Measurements from ENCODE around the gene DAAM2.

The DAAM2 gene

DNA sequence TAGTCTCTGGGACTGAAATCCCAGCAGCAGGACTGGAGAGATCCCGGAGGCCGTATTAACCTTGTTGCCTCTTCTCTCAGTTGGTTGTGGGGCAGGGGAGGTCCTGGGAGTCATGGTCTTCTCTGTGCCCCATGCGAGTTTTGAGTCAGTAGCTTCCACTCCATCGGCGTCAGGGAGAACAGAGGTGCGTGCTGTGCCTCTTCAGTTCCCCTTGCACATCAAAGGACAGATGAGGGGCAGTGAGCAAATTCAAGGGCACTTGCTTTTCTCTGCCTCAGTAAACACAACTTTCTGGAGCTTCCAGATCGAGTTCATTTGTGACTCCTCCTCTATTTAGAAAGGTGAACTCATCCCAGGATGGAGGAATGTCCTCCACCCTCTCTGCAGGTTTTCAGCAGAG is 93.5 kb downstream of the DAAM2 start:
- no peaks in the 10 kb centered on the region for H3K79me1 ChIP-seq (ENCODE audit: low read depth, low read length)
- H3K4me3 ChIP-seq (ENCODE audit: low read length in 2 of 2) = no peak overlapping the region
- H2AK5ac ChIP-seq (ENCODE audit: low read depth, low read length) = no peak overlapping the region
- H3K4me2 ChIP-seq (ENCODE audit: insufficient read depth, low read length, poor library complexity, severe bottlenecking) = no peak overlapping the region
- H2AFZ ChIP-seq (ENCODE audit: low read length) = no peak overlapping the region
- WGBS, 2 donors (ENCODE audit: extremely low coverage in 2 of 2, insufficient read length in 2 of 2, insufficient replicate concordance in 1 of 2) = no CpG with 5 or more reads among the region's 7 CpGs
- no peaks in the 10 kb centered on the region for H3K9me3 ChIP-seq (replicated peaks in 1 of 2; ENCODE audit: control insufficient read depth in 2 of 2, insufficient read depth in 1 of 2, low read depth in 1 of 2, low read length in 2 of 2)
- no peak overlapping the region for H2BK120ac ChIP-seq (ENCODE audit: low read depth, low read length)
- H3K9ac ChIP-seq (ENCODE audit: low read depth, low read length, poor library complexity) = no peak overlapping the region
- no peak overlapping the region for H4K8ac ChIP-seq (ENCODE audit: low read depth, low read length)
- peak overlapping the region; percentile 73 for H3K18ac ChIP-seq (ENCODE audit: low read length)
- no peak overlapping the region for H3K27ac ChIP-seq (replicated peaks; ENCODE audit: low read length)
- DNase-seq (ENCODE audit: low spot score) = no peak
- H2BK12ac ChIP-seq (ENCODE audit: low read length) = no peak overlapping the region
- H3K27me3 ChIP-seq (ENCODE audit: control insufficient read depth in 3 of 3, insufficient read depth in 3 of 3, low read depth in 1 of 3, low read length in 3 of 3) = peaks cover 0 to 8% (median 0%) of the 10 kb centered on the region in 3 experiments
- peaks cover 0 to 8% of the 10 kb centered on the region in 2 donors for H3K4me1 ChIP-seq (ENCODE audit: control insufficient read depth in 2 of 2, insufficient read depth in 1 of 2, low read depth in 1 of 2, low read length in 2 of 2)
- no peak overlapping the region for H3K4ac ChIP-seq (ENCODE audit: low read length)
- no peak overlapping the region for H3K23ac ChIP-seq (ENCODE audit: low read depth, low read length, poor library complexity)
- no peak overlapping the region for H2BK15ac ChIP-seq (ENCODE audit: low read length)
- no peak overlapping the region for H3K14ac ChIP-seq (ENCODE audit: low read length)
- H4K91ac ChIP-seq (ENCODE audit: low read depth, low read length, poor library complexity) = no peak overlapping the region
- H2BK5ac ChIP-seq (ENCODE audit: low read length) = no peak overlapping the region
- H3K36me3 ChIP-seq (replicated peaks in 1 of 2; ENCODE audit: control insufficient read depth in 2 of 2, insufficient read depth in 2 of 2, low read length in 2 of 2) = no peaks in the 10 kb centered on the region

- no peak overlapping the region for H3K23ac ChIP-seq (ENCODE audit: low read depth, low read length, poor library complexity)
- H2BK120ac ChIP-seq (ENCODE audit: low read depth, low read length) = no peak overlapping the region
- H3K18ac ChIP-seq (ENCODE audit: low read length) = no peak overlapping the region
- H3K27me3 ChIP-seq (ENCODE audit: control insufficient read depth in 3 of 3, insufficient read depth in 3 of 3, low read depth in 1 of 3, low read length in 3 of 3) = peaks cover 0 to 8% (median 0%) of the 10 kb centered on the region in 3 experiments
- H3K9ac ChIP-seq (ENCODE audit: low read depth, low read length, poor library complexity) = no peak overlapping the region
- H4K8ac ChIP-seq (ENCODE audit: low read depth, low read length) = no peak overlapping the region
- H3K4me2 ChIP-seq (ENCODE audit: insufficient read depth, low read length, poor library complexity, severe bottlenecking) = no peak overlapping the region
- H3K27ac ChIP-seq (replicated peaks; ENCODE audit: low read length) = no peak overlapping the region
- H3K79me1 ChIP-seq (ENCODE audit: low read depth, low read length) = no peaks in the 10 kb centered on the region
- H3K36me3 ChIP-seq (replicated peaks in 1 of 2; ENCODE audit: control insufficient read depth in 2 of 2, insufficient read depth in 2 of 2, low read length in 2 of 2) = no peaks in the 10 kb centered on the region
- H3K4me3 ChIP-seq (ENCODE audit: low read length in 2 of 2) = no peak overlapping the region
- no peak for DNase-seq (ENCODE audit: low spot score)
- no peak overlapping the region for H3K4ac ChIP-seq (ENCODE audit: low read length)
- H3K9me3 ChIP-seq (replicated peaks in 1 of 2; ENCODE audit: control insufficient read depth in 2 of 2, insufficient read depth in 1 of 2, low read depth in 1 of 2, low read length in 2 of 2) = no peaks in the 10 kb centered on the region
- H4K91ac ChIP-seq (ENCODE audit: low read depth, low read length, poor library complexity) = no peak overlapping the region
- WGBS, 2 donors (ENCODE audit: extremely low coverage in 2 of 2, insufficient read length in 2 of 2, insufficient replicate concordance in 1 of 2) = no CpG with 5 or more reads among the region's 2 CpGs
- no peak overlapping the region for H2AFZ ChIP-seq (ENCODE audit: low read length)
- peaks cover 0 to 8% of the 10 kb centered on the region in 2 donors for H3K4me1 ChIP-seq (ENCODE audit: control insufficient read depth in 2 of 2, insufficient read depth in 1 of 2, low read depth in 1 of 2, low read length in 2 of 2)
- no peak overlapping the region for H2AK5ac ChIP-seq (ENCODE audit: low read depth, low read length)
- H2BK12ac ChIP-seq (ENCODE audit: low read length) = no peak overlapping the region
- H3K14ac ChIP-seq (ENCODE audit: low read length) = no peak overlapping the region
- no peak overlapping the region for H2BK15ac ChIP-seq (ENCODE audit: low read length)
- H2BK5ac ChIP-seq (ENCODE audit: low read length) = no peak overlapping the region
These were observed 94.7 kb downstream of the DAAM2 start for GRCh38 chr6:39886871-39887270.

DNA sequence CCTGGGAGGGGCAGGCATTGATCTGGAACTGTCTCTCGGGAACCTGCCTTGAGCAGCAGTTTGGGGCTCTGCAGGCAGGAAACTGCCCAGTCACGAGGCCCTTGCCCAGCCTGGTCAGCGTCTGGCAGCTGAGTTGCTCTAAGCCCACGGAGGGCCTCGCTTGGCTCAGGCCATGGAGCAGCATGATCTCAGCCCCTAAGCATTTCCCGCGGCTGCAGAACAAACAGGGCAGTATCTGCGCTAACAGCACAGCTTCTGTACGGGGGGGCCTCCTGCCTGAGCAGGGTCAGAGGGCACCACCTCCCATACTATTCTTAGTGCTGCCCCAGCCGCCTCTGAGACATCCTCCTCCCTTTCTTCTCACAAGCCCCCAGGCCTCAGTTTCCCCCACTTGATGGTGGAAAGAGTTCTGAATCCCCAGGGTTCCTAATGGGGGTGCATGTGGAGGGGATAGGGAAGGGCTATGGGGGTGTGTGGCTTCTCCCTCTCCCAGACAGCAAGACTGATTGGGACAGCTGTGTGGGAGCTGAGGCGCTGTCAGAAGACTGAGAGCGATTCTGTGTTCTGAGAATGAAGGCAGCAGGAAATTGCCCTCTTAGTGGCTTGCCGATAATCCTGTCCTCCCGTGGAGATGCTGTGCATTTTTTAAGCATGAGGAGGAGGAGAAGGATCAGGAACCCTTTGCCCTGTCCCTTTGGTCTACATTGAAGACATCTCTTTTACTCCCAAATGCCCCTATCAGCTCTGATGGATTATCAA is 95.7 kb downstream of the DAAM2 start:
- Histone ChIP-seq H2BK15ac (ENCODE audit: low read length) (no peak overlapping the region), H4K8ac (ENCODE audit: low read depth, low read length) (no peak overlapping the region), H3K4me1 (ENCODE audit: control insufficient read depth in 2 of 2, insufficient read depth in 1 of 2, low read depth in 1 of 2, low read length in 2 of 2) (peaks cover 0 to 6% of the 10 kb centered on the region in 2 donors), H3K4ac (ENCODE audit: low read length) (no peak overlapping the region), H2BK120ac (ENCODE audit: low read depth, low read length) (no peak overlapping the region), H2BK12ac (ENCODE audit: low read length) (no peak overlapping the region), H3K23ac (ENCODE audit: low read depth, low read length, poor library complexity) (no peak overlapping the region), H3K27ac (replicated peaks; ENCODE audit: low read length) (peak overlapping the region; percentile 55), H2AK5ac (ENCODE audit: low read depth, low read length) (no peak overlapping the region), H3K4me2 (ENCODE audit: insufficient read depth, low read length, poor library complexity, severe bottlenecking) (no peak overlapping the region), H3K27me3 (ENCODE audit: control insufficient read depth in 3 of 3, insufficient read depth in 3 of 3, low read depth in 1 of 3, low read length in 3 of 3) (peaks cover 0 to 5% (median 0%) of the 10 kb centered on the region in 3 experiments), H3K36me3 (replicated peaks in 1 of 2; ENCODE audit: control insufficient read depth in 2 of 2, insufficient read depth in 2 of 2, low read length in 2 of 2) (no peaks in the 10 kb centered on the region), H3K79me1 (ENCODE audit: low read depth, low read length) (no peaks in the 10 kb centered on the region), H3K18ac (ENCODE audit: low read length) (peak overlapping the region; percentile 79), H2AFZ (ENCODE audit: low read length) (no peak overlapping the region), H3K14ac (ENCODE audit: low read length) (no peak overlapping the region), H3K4me3 (ENCODE audit: low read length in 2 of 2) (no peak overlapping the region), H4K91ac (ENCODE audit: low read depth, low read length, poor library complexity) (no peak overlapping the region), H3K9me3 (replicated peaks in 1 of 2; ENCODE audit: control insufficient read depth in 2 of 2, insufficient read depth in 1 of 2, low read depth in 1 of 2, low read length in 2 of 2) (no peaks in the 10 kb centered on the region), H2BK5ac (ENCODE audit: low read length) (no peak overlapping the region), H3K9ac (ENCODE audit: low read depth, low read length, poor library complexity) (no peak overlapping the region)
- no CpG with 5 or more reads among the region's 14 CpGs for WGBS, 2 donors (ENCODE audit: extremely low coverage in 2 of 2, insufficient read length in 2 of 2, insufficient replicate concordance in 1 of 2)
- DNase-seq (ENCODE audit: low spot score) = no peak

GRCh38 chr6:39889229-39889628 is 97.1 kb downstream of the DAAM2 start:
- Histone ChIP-seq H3K27me3 (ENCODE audit: control insufficient read depth in 3 of 3, insufficient read depth in 3 of 3, low read depth in 1 of 3, low read length in 3 of 3) (peaks cover 0 to 5% (median 0%) of the 10 kb centered on the region in 3 experiments), H3K9me3 (replicated peaks in 1 of 2; ENCODE audit: control insufficient read depth in 2 of 2, insufficient read depth in 1 of 2, low read depth in 1 of 2, low read length in 2 of 2) (no peaks in the 10 kb centered on the region), H3K4ac (ENCODE audit: low read length) (no peak overlapping the region), H3K9ac (ENCODE audit: low read depth, low read length, poor library complexity) (no peak overlapping the region), H3K27ac (replicated peaks; ENCODE audit: low read length) (no peak overlapping the region), H2AFZ (ENCODE audit: low read length) (no peak overlapping the region), H3K23ac (ENCODE audit: low read depth, low read length, poor library complexity) (no peak overlapping the region), H3K4me1 (ENCODE audit: control insufficient read depth in 2 of 2, insufficient read depth in 1 of 2, low read depth in 1 of 2, low read length in 2 of 2) (peaks cover 0 to 6% of the 10 kb centered on the region in 2 donors), H3K36me3 (replicated peaks in 1 of 2; ENCODE audit: control insufficient read depth in 2 of 2, insufficient read depth in 2 of 2, low read length in 2 of 2) (no peaks in the 10 kb centered on the region), H3K14ac (ENCODE audit: low read length) (no peak overlapping the region), H3K4me2 (ENCODE audit: insufficient read depth, low read length, poor library complexity, severe bottlenecking) (no peak overlapping the region), H3K4me3 (ENCODE audit: low read length in 2 of 2) (no peak overlapping the region), H4K91ac (ENCODE audit: low read depth, low read length, poor library complexity) (no peak overlapping the region), H2BK5ac (ENCODE audit: low read length) (no peak overlapping the region), H4K8ac (ENCODE audit: low read depth, low read length) (no peak overlapping the region), H2BK15ac (ENCODE audit: low read length) (no peak overlapping the region), H2BK120ac (ENCODE audit: low read depth, low read length) (no peak overlapping the region), H2BK12ac (ENCODE audit: low read length) (no peak overlapping the region), H3K79me1 (ENCODE audit: low read depth, low read length) (no peaks in the 10 kb centered on the region), H2AK5ac (ENCODE audit: low read depth, low read length) (no peak overlapping the region), H3K18ac (ENCODE audit: low read length) (no peak overlapping the region)
- no CpG with 5 or more reads among the region's 2 CpGs for WGBS, 2 donors (ENCODE audit: extremely low coverage in 2 of 2, insufficient read length in 2 of 2, insufficient replicate concordance in 1 of 2)
- no peak for DNase-seq (ENCODE audit: low spot score)

Data from neuronal stem cell (in vitro differentiated cells).